Prostate gland (tissue), 2 donors: ENCODE measurements around the gene PNLIPRP1.

Experiments
- POLR2A ChIP-seq: fragments of 450-650 bp; IDR thresholded peaks from one replicate; pipeline ENCODE4 v1.6.1; 2016; ENCODE audit warnings: antibody characterized with exemption, mild to moderate bottlenecking
- TF ChIP-seq, protein P1 (sequence below), 4 experiments: fragments of 200-600 bp in 2 of 4; fragments of 450-650 bp in 2 of 4; sonication (generic) in 2 of 4; IDR thresholded peaks; 1 replicate in 3 of 4; 2 replicates in 1 of 4; pipeline ENCODE4 v1.5.1; 2016 to 2019; ENCODE audit warnings: antibody characterized with exemption in 4 of 4, mild to moderate bottlenecking in 2 of 4, moderate library complexity in 2 of 4

DNA sequence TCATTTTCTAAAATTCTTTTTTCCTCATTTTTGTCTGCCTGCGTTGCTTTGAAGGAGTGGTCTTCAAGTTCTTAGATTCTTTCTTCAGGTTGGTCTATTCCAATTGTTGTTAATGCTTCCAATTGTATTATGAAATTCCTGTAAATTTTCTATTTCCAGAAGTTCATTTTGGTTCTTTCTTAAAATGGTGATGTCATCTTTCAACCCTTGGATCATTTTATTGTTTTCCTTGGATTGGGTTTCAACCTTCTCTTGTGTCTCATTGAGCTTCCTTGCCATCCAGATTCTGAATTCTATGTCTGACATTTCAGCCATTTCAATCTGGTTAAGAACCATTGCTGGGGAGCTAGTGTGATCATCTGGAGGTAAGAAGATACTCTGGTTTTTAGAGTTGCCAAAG is 63.1 kb downstream of the PNLIPRP1 start:
- TF ChIP-seq, protein P1, sequence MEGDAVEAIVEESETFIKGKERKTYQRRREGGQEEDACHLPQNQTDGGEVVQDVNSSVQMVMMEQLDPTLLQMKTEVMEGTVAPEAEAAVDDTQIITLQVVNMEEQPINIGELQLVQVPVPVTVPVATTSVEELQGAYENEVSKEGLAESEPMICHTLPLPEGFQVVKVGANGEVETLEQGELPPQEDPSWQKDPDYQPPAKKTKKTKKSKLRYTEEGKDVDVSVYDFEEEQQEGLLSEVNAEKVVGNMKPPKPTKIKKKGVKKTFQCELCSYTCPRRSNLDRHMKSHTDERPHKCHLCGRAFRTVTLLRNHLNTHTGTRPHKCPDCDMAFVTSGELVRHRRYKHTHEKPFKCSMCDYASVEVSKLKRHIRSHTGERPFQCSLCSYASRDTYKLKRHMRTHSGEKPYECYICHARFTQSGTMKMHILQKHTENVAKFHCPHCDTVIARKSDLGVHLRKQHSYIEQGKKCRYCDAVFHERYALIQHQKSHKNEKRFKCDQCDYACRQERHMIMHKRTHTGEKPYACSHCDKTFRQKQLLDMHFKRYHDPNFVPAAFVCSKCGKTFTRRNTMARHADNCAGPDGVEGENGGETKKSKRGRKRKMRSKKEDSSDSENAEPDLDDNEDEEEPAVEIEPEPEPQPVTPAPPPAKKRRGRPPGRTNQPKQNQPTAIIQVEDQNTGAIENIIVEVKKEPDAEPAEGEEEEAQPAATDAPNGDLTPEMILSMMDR (IDR thresholded peaks at IDR 0.05): no peak
- TF ChIP-seq POLR2A: no peak
